Naive thymus-derived CD4-positive, alpha-beta T cell (primary cell): ENCODE results near the gene TRAF5. TPM values are rescaled to one million over a fixed set of nuclear protein-coding genes. Genes with fewer than 3 reads are reported as not detected.

Experiments
- ATAC-seq: fragments of 150-1000 bp; cut with Tn5 transposase; 2 replicates; pipeline ENCODE4 v1.10.0; 2021; ENCODE audit warnings: mild to moderate bottlenecking, moderate library complexity
- CTCF ChIA-PET: fragments of 350-600 bp; sonication (Branson Sonifier 250); formaldehyde crosslinking; loops from one replicate; lab custom pipeline; 2021; ENCODE audit warnings: antibody characterized with exemption; lab: Charles Lee
- POLR2A ChIA-PET: fragments of 350-600 bp; sonication (Branson Sonifier 250); formaldehyde crosslinking; loops from one replicate; lab custom pipeline; 2021; ENCODE audit warnings: antibody characterized with exemption, inconsistent platforms; lab: Charles Lee
- DNase-seq, 9 donors: peaks; one replicate each; pipeline versions ENCODE4 v3.0.0 to v3.0.0-alpha.2; 2020 to 2022; ENCODE audit warnings: mixed read lengths in 1 of 9
- H3K27ac ChIP-seq: one replicate; pipeline ENCODE4 v1.7.0; 2013; ENCODE audit warnings: mild to moderate bottlenecking, low read depth, low read length, moderate library complexity
- H3K27me3 ChIP-seq, 2 donors: one replicate each; pipeline ENCODE4 v1.7.0; 2013; ENCODE audit warnings: low read length in 2 of 2, mild to moderate bottlenecking in 2 of 2, moderate library complexity in 2 of 2; ENCODE audit not compliant: control insufficient read depth in 2 of 2, insufficient read depth in 2 of 2
- H3K36me3 ChIP-seq, 3 experiments: 1 replicate in 2 of 3; 2 replicates in 1 of 3; pipeline ENCODE4 v1.7.0; 2013; ENCODE audit warnings: low read length in 3 of 3, mild to moderate bottlenecking in 3 of 3, moderate library complexity in 1 of 3; ENCODE audit not compliant: insufficient read depth in 3 of 3, control insufficient read depth in 2 of 3
- H3K4me1 ChIP-seq, 2 donors: one replicate each; pipeline ENCODE4 v1.7.0; 2013; ENCODE audit warnings: low read length in 2 of 2, mild to moderate bottlenecking in 2 of 2, moderate library complexity in 1 of 2; ENCODE audit not compliant: control insufficient read depth in 2 of 2, insufficient read depth in 2 of 2
- H3K4me3 ChIP-seq: 2 replicates; pipeline ENCODE4 v1.7.0; 2013; ENCODE audit warnings: mild to moderate bottlenecking, low read length
- H3K9me3 ChIP-seq, 3 experiments: 1 replicate in 2 of 3; 2 replicates in 1 of 3; pipeline ENCODE4 v1.7.0; 2013; ENCODE audit warnings: low read length in 3 of 3; ENCODE audit not compliant: control insufficient read depth in 2 of 3
- H3K27ac Mint-ChIP-seq, 9 donors: one replicate each; pipeline ENCODE4 v1.8.0; 2020 to 2022; ENCODE audit warnings: mixed read lengths in 9 of 9, mild to moderate bottlenecking in 8 of 9, moderate library complexity in 5 of 9, inconsistent platforms in 2 of 9
- H3K27me3 Mint-ChIP-seq, 5 donors: one replicate each; pipeline ENCODE4 v1.8.0; 2021 to 2022; ENCODE audit warnings: mixed read lengths in 5 of 5, mild to moderate bottlenecking in 1 of 5
- H3K36me3 Mint-ChIP-seq, 5 donors: one replicate each; pipeline ENCODE4 v1.8.0; 2020 to 2022; ENCODE audit warnings: mixed read lengths in 5 of 5, mild to moderate bottlenecking in 3 of 5, inconsistent platforms in 1 of 5
- H3K4me1 Mint-ChIP-seq, 7 donors: one replicate each; pipeline ENCODE4 v1.8.0; 2020 to 2022; ENCODE audit warnings: mixed read lengths in 7 of 7, mild to moderate bottlenecking in 3 of 7, inconsistent platforms in 1 of 7
- H3K4me3 Mint-ChIP-seq, 10 donors: one replicate each; pipeline ENCODE4 v1.8.0; 2020 to 2022; ENCODE audit warnings: mild to moderate bottlenecking in 10 of 10, mixed read lengths in 10 of 10, moderate library complexity in 6 of 10, inconsistent platforms in 2 of 10
- H3K9me3 Mint-ChIP-seq, 11 donors: one replicate each; pipeline ENCODE4 v1.8.0; 2020 to 2022; ENCODE audit warnings: mixed read lengths in 11 of 11, mild to moderate bottlenecking in 4 of 11, inconsistent platforms in 1 of 11, moderate library complexity in 1 of 11
- intact Hi-C, 2 donors: fragments of 100-400 bp; cut with micrococcal nuclease; formaldehyde crosslinking; loops; one replicate each; pipeline ENCODE4 v1.15.1; 2023
- polyA plus RNA-seq, 2 donors: library from polyadenylated mRNA; unstranded; fragments of 300-500 nt; fragmentation: Illumina TruSeq; gene quantifications; one replicate each; pipeline ENCODE4 v1.2.3, GENCODE V29; 2021
- total RNA-seq, 6 experiments: library from RNA in 5 of 6; stranded (reverse) in 5 of 6; gene quantifications; 1 replicate in 5 of 6; 2 replicates in 1 of 6; pipeline ENCODE4 v1.2.3 and lab custom pipeline; 2021 to 2026

The TRAF5 gene
- total and polyA plus RNA-seq, 7 experiments from 2014 or later = 19.1 to 72.2 (median 41.5) TPM

DNA sequence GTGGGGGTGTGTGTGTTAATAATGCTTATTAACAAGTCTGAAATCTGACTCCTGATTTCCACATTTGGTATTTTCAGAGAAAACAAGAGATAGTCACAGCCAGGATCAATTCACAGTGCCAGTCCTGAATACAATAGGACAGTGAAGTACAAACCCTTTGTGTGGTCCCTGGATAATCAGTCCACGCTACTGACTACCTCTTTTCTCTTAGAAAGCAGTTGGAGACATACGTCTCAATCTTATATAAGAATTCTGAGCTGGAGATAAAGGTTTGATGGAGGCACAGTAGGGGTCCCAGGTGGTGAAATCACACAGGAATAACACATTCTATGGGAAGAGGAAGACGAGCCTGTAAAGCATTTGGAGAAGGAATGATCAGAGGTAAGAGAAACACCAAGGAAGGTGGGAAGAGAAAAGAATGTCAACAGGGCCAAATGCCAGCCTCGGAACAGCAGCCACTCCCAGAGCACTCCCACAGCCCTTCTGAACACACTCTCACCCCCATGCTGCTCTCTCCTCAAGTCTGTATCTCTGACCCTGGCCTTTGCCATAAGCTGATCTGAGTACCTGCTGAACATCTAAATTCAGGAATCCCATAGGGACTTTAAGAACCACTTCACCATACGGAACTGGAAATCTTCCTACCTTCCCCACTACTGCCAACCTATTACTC is 48.6 kb downstream of the TRAF5 start:
- Mint-ChIP-seq H3K27me3 (no peaks in the 10 kb centered on the region), H3K27ac (peak overlapping the region in 2 of 9 donors; percentile 30 to 72), H3K4me1 (peaks cover 7 to 24% (median 11%) of the 10 kb centered on the region in 7 donors), H3K36me3 (peaks cover 0 to 45% (median 26%) of the 10 kb centered on the region in 5 donors), H3K4me3 (no peak overlapping the region), H3K9me3 (no peaks in the 10 kb centered on the region)
- DNase-seq (no peak), ATAC-seq (no peak)
- H3K4me1 ChIP-seq = no peaks in the 10 kb centered on the region
- H3K27ac ChIP-seq = no peak overlapping the region
- no peak overlapping the region for H3K4me3 ChIP-seq
- peaks cover 5 to 36% (median 6%) of the 10 kb centered on the region in 3 experiments for H3K36me3 ChIP-seq
- ChIA-PET POLR2A (interaction anchor here (0.6 kb wide), 2 partner anchors 63 to 125 kb away, joined by 3 to 5 read pairs; no protein-coding TSS in a partner anchor), CTCF (no interaction called here)
- H3K9me3 ChIP-seq = no peaks in the 10 kb centered on the region
- intact Hi-C loops = no loop called here
- H3K27me3 ChIP-seq = no peaks in the 10 kb centered on the region

DNA sequence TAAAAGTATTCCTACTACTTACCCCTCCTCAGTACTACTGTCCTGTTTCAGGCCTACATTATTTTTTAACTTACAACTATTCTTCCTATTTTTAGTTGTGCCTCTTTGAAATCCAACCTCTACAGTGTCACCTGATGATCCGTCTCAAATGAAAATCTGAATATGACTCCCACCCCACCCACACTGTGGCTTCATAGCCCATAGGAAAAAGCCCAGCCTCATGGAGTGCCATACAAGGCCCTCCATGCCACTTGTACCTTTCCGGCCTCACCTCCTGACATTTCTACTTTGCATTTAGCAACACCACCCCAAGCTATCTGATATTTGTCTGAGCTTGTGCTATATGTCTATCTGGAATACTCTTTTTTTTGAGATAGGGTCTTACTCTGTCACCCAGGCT is 49.3 kb downstream of the TRAF5 start:
- ATAC-seq (no peak), DNase-seq (no peak)
- Histone ChIP-seq H3K27ac (no peak overlapping the region), H3K27me3 (no peaks in the 10 kb centered on the region), H3K4me1 (no peaks in the 10 kb centered on the region), H3K36me3 (peaks cover 5 to 33% (median 6%) of the 10 kb centered on the region in 3 experiments), H3K9me3 (no peaks in the 10 kb centered on the region), H3K4me3 (no peak overlapping the region)
- ChIA-PET POLR2A (interaction anchor here (0.6 kb wide), 1 partner anchor 64 kb away, joined by 3 read pairs; no protein-coding TSS in a partner anchor), CTCF (no interaction called here)
- Mint-ChIP-seq H3K4me1 (peaks cover 7 to 24% (median 15%) of the 10 kb centered on the region in 7 donors), H3K36me3 (peaks cover 0 to 43% (median 23%) of the 10 kb centered on the region in 5 donors), H3K4me3 (no peak overlapping the region), H3K9me3 (peaks cover 0 to 2% (median 0%) of the 10 kb centered on the region in 11 donors), H3K27me3 (no peaks in the 10 kb centered on the region), H3K27ac (peak overlapping the region in 2 of 9 donors; percentile 42 to 72)
- intact Hi-C loops = no loop called here

DNA sequence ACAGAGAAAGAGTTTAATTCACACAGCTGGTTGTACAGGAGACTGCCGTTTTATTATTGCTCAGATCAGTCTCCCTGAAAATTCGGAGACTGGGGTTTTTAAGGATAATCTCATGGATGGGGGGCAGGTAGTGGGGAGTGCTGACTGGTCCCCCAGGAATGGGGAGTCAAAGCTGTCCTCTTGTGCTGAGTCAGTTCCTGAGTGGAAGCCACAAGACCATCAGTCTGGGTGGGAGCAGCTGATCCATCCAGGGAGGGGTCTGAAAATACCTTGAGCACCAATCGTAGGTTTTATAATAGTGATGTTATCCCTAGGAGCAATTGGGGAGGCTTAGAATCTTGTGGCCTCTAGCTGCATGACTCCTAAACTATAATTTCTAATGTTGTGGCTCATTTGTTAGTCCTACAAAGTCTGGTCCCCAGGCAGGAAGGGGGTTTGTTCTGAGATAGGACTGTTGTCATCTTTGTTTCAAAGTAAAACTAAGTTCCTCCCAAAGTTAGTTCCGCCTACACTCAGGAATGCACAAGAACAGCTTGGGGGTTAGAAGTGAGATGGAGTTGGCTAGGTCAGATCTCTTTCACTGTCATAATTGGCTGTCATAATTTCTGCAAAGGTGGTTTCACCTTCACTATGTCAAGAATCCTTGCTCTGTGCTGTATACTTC is 50.3 kb downstream of the TRAF5 start:
- Mint-ChIP-seq H3K9me3 (peaks cover 0 to 2% (median 0%) of the 10 kb centered on the region in 11 donors), H3K27ac (peak overlapping the region in 6 of 9 donors; percentile 5 to 78 (median 62)), H3K27me3 (no peaks in the 10 kb centered on the region), H3K36me3 (peaks cover 0 to 40% (median 15%) of the 10 kb centered on the region in 5 donors), H3K4me3 (no peak overlapping the region), H3K4me1 (peaks cover 7 to 30% (median 20%) of the 10 kb centered on the region in 7 donors)
- H3K36me3 ChIP-seq = peaks cover 5 to 26% (median 6%) of the 10 kb centered on the region in 3 experiments
- H3K4me3 ChIP-seq = no peak overlapping the region
- intact Hi-C loops = no loop called here
- DNase-seq (no peak), ATAC-seq (no peak)
- peaks cover 0 to 3% of the 10 kb centered on the region in 2 donors for H3K4me1 ChIP-seq
- H3K9me3 ChIP-seq = no peaks in the 10 kb centered on the region
- no peak overlapping the region for H3K27ac ChIP-seq
- ChIA-PET CTCF (no interaction called here), POLR2A (no interaction called here)
- no peaks in the 10 kb centered on the region for H3K27me3 ChIP-seq

DNA sequence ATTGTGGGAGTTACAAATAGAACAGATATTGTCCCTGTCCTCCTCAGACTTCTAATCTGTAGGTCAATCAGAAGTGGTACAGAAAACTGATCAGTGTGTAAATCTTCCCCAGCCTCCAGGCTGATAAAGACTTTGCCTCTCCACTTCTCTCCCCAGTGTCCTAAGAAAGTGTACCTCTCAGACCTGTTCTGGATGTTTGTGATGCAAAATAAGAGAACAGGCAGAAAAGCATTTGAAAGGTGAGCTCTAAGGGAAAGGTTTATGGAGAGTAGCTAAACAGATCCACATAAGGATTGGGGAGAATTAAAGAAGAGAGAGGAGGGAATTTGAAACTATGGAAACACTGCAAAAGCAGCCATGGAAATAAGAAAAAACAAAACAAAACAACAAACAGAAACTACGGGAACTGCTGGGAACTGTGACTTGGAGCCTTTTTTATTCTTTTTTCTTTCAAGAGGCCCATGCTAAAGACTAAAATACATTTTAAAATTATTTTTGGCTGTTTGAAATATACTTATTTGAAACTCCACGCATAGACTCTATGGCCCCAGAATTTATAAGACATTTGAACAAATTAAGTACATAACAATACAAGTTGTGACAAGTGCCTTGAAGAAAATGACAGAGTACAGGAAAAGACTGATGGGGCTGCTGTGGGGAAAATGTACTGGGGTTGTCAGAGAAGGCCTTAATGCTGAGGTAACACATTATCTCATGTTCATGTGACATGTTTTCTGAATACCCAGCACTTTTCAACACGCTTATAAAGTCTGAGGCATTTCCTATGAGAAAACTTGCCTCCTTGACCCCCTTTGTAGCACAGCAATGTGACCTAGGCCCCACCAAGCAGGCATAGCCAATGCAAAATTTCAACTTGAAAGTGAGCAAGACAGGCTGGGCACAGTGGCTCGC is 51.2 kb downstream of the TRAF5 start:
- Mint-ChIP-seq H3K4me3 (no peak overlapping the region), H3K36me3 (peaks cover 0 to 40% (median 15%) of the 10 kb centered on the region in 5 donors), H3K27ac (peak overlapping the region; percentile 5 to 81 (median 45)), H3K9me3 (peaks cover 0 to 2% (median 0%) of the 10 kb centered on the region in 11 donors), H3K4me1 (peaks cover 7 to 33% (median 25%) of the 10 kb centered on the region in 7 donors), H3K27me3 (no peaks in the 10 kb centered on the region)
- no peak overlapping the region for H3K27ac ChIP-seq
- ATAC-seq (no peak), DNase-seq (no peak)
- no peaks in the 10 kb centered on the region for H3K27me3 ChIP-seq
- H3K4me3 ChIP-seq = no peak overlapping the region
- peaks cover 0 to 5% of the 10 kb centered on the region in 2 donors for H3K4me1 ChIP-seq
- H3K9me3 ChIP-seq = no peaks in the 10 kb centered on the region
- ChIA-PET POLR2A (no interaction called here), CTCF (no interaction called here)
- intact Hi-C loops = no loop called here
- H3K36me3 ChIP-seq = peaks cover 5 to 22% (median 6%) of the 10 kb centered on the region in 3 experiments

DNA sequence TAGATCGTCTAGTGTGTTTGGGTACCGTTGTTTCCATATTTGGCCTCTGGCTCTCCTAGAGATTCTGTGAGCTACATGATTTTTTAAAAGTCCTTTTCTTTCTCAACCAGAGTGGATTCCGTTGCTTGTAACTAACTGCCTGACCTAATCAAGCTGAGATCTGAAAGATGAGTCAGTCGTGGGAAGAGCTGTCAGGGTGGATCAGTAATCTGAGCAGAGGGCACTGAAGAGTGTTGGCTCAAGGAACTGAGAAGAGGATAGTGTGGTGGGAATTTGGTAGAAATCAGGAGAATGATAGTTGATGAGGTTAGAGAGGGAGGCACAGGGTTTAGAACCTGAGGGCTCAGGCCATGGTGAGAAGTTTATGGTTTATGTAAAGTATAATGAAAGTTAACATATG is 52.2 kb downstream of the TRAF5 start:
- H3K4me1 Mint-ChIP-seq = peaks cover 7 to 44% (median 36%) of the 10 kb centered on the region in 7 donors
- no peak overlapping the region for H3K4me3 Mint-ChIP-seq
- H3K36me3 Mint-ChIP-seq = peaks cover 0 to 38% (median 15%) of the 10 kb centered on the region in 5 donors
- DNase-seq = no peak
- Histone ChIP-seq H3K36me3 (peaks cover 5 to 20% (median 6%) of the 10 kb centered on the region in 3 experiments), H3K9me3 (no peaks in the 10 kb centered on the region), H3K27ac (peak overlapping the region; percentile 26), H3K4me1 (peaks cover 5% of the 10 kb centered on the region in 2 donors), H3K27me3 (no peaks in the 10 kb centered on the region), H3K4me3 (no peak overlapping the region)
- intact Hi-C loops = loop anchor here in 1 of 2 donors (1.0 kb wide), 1 partner anchor 198 kb away; no protein-coding TSS in a partner anchor
- H3K9me3 Mint-ChIP-seq = peaks cover 0 to 2% (median 0%) of the 10 kb centered on the region in 11 donors
- H3K27ac Mint-ChIP-seq = peak overlapping the region in 6 of 9 donors; percentile 1 to 73 (median 24)
- ChIA-PET CTCF (no interaction called here), POLR2A (no interaction called here)
- no peaks in the 10 kb centered on the region for H3K27me3 Mint-ChIP-seq
- ATAC-seq = no peak

DNA sequence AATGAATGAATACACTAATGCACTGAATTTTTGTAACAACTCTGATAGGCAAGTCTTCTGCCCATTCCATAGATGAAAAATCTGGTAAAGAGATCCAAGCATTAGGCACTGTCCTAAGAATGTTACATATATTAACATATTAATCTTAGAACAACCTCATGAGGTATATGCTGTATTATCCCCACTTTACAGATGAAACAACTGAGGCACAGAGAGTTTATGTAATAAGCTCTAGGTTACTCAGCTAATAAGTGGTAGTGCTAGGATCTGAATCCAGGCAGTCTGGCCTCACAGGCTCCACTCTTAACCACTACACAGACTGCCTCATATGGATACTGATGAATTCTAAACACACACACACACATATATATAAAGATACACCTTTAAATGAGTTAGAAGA is 52.8 kb downstream of the TRAF5 start:
- Histone ChIP-seq H3K27ac (no peak overlapping the region), H3K4me1 (peaks cover 5% of the 10 kb centered on the region in 2 donors), H3K4me3 (no peak overlapping the region), H3K27me3 (no peaks in the 10 kb centered on the region), H3K9me3 (no peaks in the 10 kb centered on the region), H3K36me3 (peaks cover 5 to 15% (median 6%) of the 10 kb centered on the region in 3 experiments)
- Mint-ChIP-seq H3K4me1 (peaks cover 7 to 45% (median 36%) of the 10 kb centered on the region in 7 donors), H3K9me3 (peaks cover 0 to 2% (median 0%) of the 10 kb centered on the region in 11 donors), H3K4me3 (no peak overlapping the region), H3K27me3 (no peaks in the 10 kb centered on the region), H3K27ac (peak overlapping the region in 4 of 9 donors; percentile 14 to 34 (median 19)), H3K36me3 (peaks cover 0 to 32% (median 17%) of the 10 kb centered on the region in 5 donors)
- DNase-seq = no peak
- ATAC-seq = no peak
- intact Hi-C loops = loop anchor here in 1 of 2 donors (1.0 kb wide), 1 partner anchor 198 kb away; no protein-coding TSS in a partner anchor
- CTCF ChIA-PET = interaction anchor here (1.6 kb wide), 1 partner anchor 56 kb away, joined by 3 read pairs; no protein-coding TSS in a partner anchor
- POLR2A ChIA-PET = interaction anchor here (1.8 kb wide), 1 partner anchor 51 kb away, joined by 6 read pairs; no protein-coding TSS in a partner anchor
